Activated CD4-positive, alpha-beta T cell treated with anti-CD3 and anti-CD28 coated beads, Interleukin-2, amount 50 U/mL, for 16 hours (primary cell): Measurements from ENCODE around the gene QKI.

Source experiments
- DNase-seq: peaks from one replicate; pipeline ENCODE4 v3.0.0-alpha.2; 2020

QKI gene

DNA sequence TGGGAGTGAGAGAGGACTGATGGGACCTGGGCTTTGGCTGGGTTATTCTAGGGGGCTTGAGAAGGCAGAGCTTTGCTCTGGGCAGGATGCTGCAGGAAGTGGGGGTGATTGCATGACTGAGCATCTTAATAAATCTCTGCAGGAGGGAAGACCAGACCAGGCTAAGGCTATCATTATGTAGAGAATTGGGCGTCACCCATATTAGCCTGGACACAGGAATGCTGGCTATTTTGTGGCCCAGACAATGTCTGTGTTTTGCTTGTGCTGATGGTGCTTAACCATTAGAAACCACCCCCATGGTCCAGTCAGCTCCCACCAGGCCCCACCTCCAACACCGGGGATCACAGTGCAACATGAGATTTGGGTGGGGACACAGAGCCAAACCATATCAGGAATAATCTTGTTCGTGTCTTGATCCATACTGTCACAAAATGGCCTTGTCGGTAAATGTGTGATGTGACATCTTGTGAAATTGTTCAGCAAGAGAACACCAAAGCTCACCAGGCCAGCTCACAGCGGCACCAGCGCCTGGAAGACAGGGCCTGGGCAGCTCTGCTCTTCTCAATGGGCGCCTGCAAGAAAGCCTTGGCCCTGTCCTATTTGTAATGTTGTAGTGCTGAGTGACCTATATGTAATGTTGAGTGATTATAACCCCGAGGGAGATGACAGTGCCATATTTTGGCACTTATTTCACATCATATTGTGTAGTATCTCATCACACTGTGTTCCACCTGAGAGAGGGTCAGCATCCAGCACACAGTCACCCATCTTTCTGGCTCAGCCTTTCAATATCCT, 211.8 kb downstream of the QKI start:
- no peak for DNase-seq

DNA sequence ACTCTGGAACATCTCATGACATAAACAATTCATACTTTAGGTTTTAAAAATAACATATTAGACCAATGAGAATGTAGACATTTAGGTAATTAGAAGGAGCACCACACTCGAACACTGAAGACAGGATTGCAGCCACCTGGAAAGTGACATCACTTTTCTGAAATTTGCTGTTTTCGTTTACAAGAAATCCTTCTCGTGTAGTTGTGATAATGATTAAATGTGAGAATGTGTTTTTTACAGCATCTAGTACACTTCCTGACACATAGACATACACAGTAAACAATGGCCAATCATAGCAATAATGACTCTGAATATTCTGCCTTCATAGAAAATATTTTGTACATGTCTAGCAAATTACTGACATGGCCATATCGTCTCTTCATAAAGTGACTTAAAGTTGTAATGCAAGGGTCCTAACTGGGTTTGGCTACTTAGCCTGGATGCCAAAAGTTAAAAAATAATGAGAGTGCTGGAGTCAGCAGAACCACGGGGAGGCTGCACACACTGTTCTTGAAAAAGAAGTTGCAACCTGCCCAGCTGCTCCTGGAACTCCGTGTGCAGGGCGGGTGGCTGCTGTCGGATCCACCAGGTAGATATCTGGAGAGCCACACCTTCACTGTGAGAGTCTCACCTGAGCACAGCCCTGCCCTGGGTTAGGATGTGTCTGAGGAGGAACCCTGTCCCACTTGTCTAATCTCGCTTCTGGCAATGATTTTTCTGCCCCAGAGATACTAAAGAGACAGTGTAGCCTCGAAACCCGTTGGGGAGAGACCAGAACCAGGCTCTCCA, 212.9 kb downstream of the QKI start:
- peak; percentile 7 for DNase-seq
